Fibroblast of skin of left biceps (primary cell): ENCODE data around the gene CUL3.
"Not testable (repeated sequence)": the region's sequence is repeated elsewhere in the genome, so short reads cannot be mapped to it uniquely, and the experiment has no call there.

ENCODE experiments used
- DNase-seq, 2 experiments: peaks; one replicate each; pipeline ENCODE4 v3.0.0-alpha.2; 2013; ENCODE audit warnings: low read depth in 2 of 2

Gene CUL3

GRCh38 chr2:224585211-224586088 is at the start of gene CUL3:
TSS of gene CUL3 (minus strand) at chr2:224585363. CDS start at chr2:224585009, 354 bp downstream.
- DNase-seq = peak; percentile 94 to 96

- DNase-seq = no peak
These were observed 45.7 kb upstream of the CUL3 start for GRCh38 chr2:224630659-224631550.

GRCh38 chr2:224628416-224628815 is 43.3 kb upstream of the CUL3 start:
- no peak for DNase-seq

GRCh38 chr2:224626735-224627134 is 41.6 kb upstream of the CUL3 start:
- no peak for DNase-seq

- DNase-seq = no peak
These were observed 28.6 kb upstream of the CUL3 start for GRCh38 chr2:224613543-224614286.

GRCh38 chr2:224612578-224612977 is 27.4 kb upstream of the CUL3 start:
- DNase-seq = peak; percentile 6 to 19

- no peak for DNase-seq
These were observed 26.8 kb upstream of the CUL3 start for GRCh38 chr2:224611938-224612337.

- DNase-seq = no peak
These were observed 22.9 kb upstream of the CUL3 start for GRCh38 chr2:224608104-224608503.

- not testable (repeated sequence) for DNase-seq
These were observed 18.8 kb upstream of the CUL3 start for GRCh38 chr2:224603746-224604500.

- DNase-seq = not testable (repeated sequence)
These were observed 17.7 kb upstream of the CUL3 start for GRCh38 chr2:224602778-224603375.

GRCh38 chr2:224601923-224602322 is 16.8 kb upstream of the CUL3 start:
- no peak for DNase-seq

- no peak for DNase-seq
These were observed 13.5 kb upstream of the CUL3 start for GRCh38 chr2:224598678-224599077.

- DNase-seq = no peak
These were observed 11.1 kb upstream of the CUL3 start for GRCh38 chr2:224596289-224596688.

- DNase-seq = no peak
These were observed 10.4 kb upstream of the CUL3 start for GRCh38 chr2:224595518-224595917.

GRCh38 chr2:224594840-224595239 is 9.7 kb upstream of the CUL3 start:
- no peak for DNase-seq

- DNase-seq = no peak
These were observed 6.1 kb upstream of the CUL3 start for GRCh38 chr2:224591220-224591619.

GRCh38 chr2:224586127-224586695 is 1.0 kb upstream of the CUL3 start:
- DNase-seq = no peak

GRCh38 chr2:224584785-224585210 is 365 bp downstream of the CUL3 start:
- no peak for DNase-seq

- DNase-seq = no peak
These were observed 915 bp downstream of the CUL3 start for GRCh38 chr2:224584111-224584784.

- DNase-seq = not testable (repeated sequence)
These were observed 2.1 kb downstream of the CUL3 start for GRCh38 chr2:224583033-224583432.
